Right lobe of liver (tissue), 4 donors: Measurements from ENCODE around the gene ADGRB3.

Experiments used
- CTCF ChIP-seq, 4 donors: fragments of 200-600 bp in 3 of 4; fragments of 450-650 bp in 1 of 4; IDR thresholded peaks; one replicate each; pipeline versions ENCODE4 v1.5.1 to v1.8.0; 2016 to 2022; ENCODE audit warnings: antibody characterized with exemption in 4 of 4, mild to moderate bottlenecking in 2 of 4
- POLR2A ChIP-seq: fragments of 450-650 bp; IDR thresholded peaks from one replicate; pipeline ENCODE4 v1.6.1; 2017; ENCODE audit warnings: antibody characterized with exemption, mild to moderate bottlenecking
- donor health status: DM: no; HTN: no; CAD: no.
- donor health status: DM: no; HTN: no; CAD: no.
- donor health status: DM: no; HTN: yes; CAD: no.

- TF ChIP-seq CTCF (IDR thresholded peaks at IDR 0.05) (no peak), POLR2A (no peak)
Measured at GRCh38 chr6:68675548-68675947, 40.5 kb downstream of the ADGRB3 start.
